Activated gamma-delta T cell treated with Interleukin-2 at 50 U/mL for 16 hours (primary cell): ENCODE results near the gene CAPN9.

Experiments
- DNase-seq: peaks from one replicate; pipeline ENCODE4 v3.0.0-alpha.2; 2020

The CAPN9 gene

GRCh38 chr1:230800891-230801840 lies 54.0 kb downstream of the CAPN9 start:
- no peak for DNase-seq

- no peak for DNase-seq
These were observed 57.2 kb downstream of the CAPN9 start for GRCh38 chr1:230804396-230804795.

GRCh38 chr1:230806552-230806951 lies 59.4 kb downstream of the CAPN9 start:
- no peak for DNase-seq

GRCh38 chr1:230807029-230807428 lies 59.8 kb downstream of the CAPN9 start:
- DNase-seq, result no peak

- no peak for DNase-seq
These were observed 60.5 kb downstream of the CAPN9 start for GRCh38 chr1:230807561-230808280.

GRCh38 chr1:230808281-230808872 lies 61.2 kb downstream of the CAPN9 start:
- no peak for DNase-seq

- no peak for DNase-seq
These were observed 62.2 kb downstream of the CAPN9 start for GRCh38 chr1:230809256-230809990.

GRCh38 chr1:230812568-230812967 lies 65.4 kb downstream of the CAPN9 start:
- no peak for DNase-seq

GRCh38 chr1:230814949-230815692 lies 67.9 kb downstream of the CAPN9 start:
- DNase-seq, result no peak

GRCh38 chr1:230816018-230816417 lies 68.8 kb downstream of the CAPN9 start:
- no peak for DNase-seq

GRCh38 chr1:230818367-230818766 lies 71.2 kb downstream of the CAPN9 start:
- no peak for DNase-seq

GRCh38 chr1:230818901-230819300 lies 71.7 kb downstream of the CAPN9 start:
- no peak for DNase-seq

GRCh38 chr1:230819976-230820375 lies 72.8 kb downstream of the CAPN9 start:
- no peak for DNase-seq

- DNase-seq, result no peak
These were observed 73.4 kb downstream of the CAPN9 start for GRCh38 chr1:230820568-230820967.

GRCh38 chr1:230821346-230821745 lies 74.2 kb downstream of the CAPN9 start:
- DNase-seq, result no peak

- no peak for DNase-seq
These were observed 74.9 kb downstream of the CAPN9 start for GRCh38 chr1:230822092-230822581.

GRCh38 chr1:230823426-230823825 lies 76.2 kb downstream of the CAPN9 start:
- DNase-seq, result no peak

- DNase-seq, result no peak
These were observed 76.8 kb downstream of the CAPN9 start for GRCh38 chr1:230823931-230824381.

- DNase-seq, result no peak
These were observed 77.3 kb downstream of the CAPN9 start for GRCh38 chr1:230824551-230824918.

GRCh38 chr1:230824919-230825721 lies 77.9 kb downstream of the CAPN9 start:
- DNase-seq, result no peak

- no peak for DNase-seq
These were observed 78.6 kb downstream of the CAPN9 start for GRCh38 chr1:230825761-230826160.
